IMR-90 (cell line): ENCODE results near the gene ZNF776.

Source experiments
- POLR2A ChIP-seq: IDR thresholded peaks from 2 replicates; pipeline ENCODE4 v1.6.1; 2012; ENCODE audit warnings: mild to moderate bottlenecking, low read depth, low read length
- SMC3 ChIP-seq: fragments of 150-350 bp; IDR thresholded peaks from 2 replicates; pipeline ENCODE4 v1.6.1; 2016; ENCODE audit warnings: low read depth, mild to moderate bottlenecking, antibody characterized with exemption, low read length, moderate library complexity
- TF ChIP-seq, protein P1 (sequence below): conservative IDR thresholded peaks from 2 replicates; pipeline ENCODE4 v1.5.1; 2012; ENCODE audit warnings: mild to moderate bottlenecking, low read depth, low read length, improper control_type of control experiment

DNA sequence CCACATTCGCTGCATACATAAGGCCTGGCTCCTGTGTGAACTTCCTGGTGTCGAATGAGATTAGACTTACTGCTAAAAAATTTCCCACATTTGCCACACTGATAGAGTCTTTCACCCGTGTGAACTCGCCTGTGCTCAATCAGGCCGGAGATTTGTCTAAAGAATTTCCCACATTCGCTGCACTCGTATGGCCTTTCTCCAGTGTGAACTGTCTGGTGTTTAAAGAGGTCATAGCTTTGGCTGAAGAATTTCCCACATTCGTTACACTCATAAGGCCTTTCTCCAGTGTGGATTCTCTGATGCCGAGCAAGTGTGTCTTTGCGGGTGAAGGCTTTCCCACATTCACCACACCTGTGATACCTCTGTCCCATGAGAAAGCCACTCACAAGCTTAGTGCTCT, 25.7 kb upstream of the ZNF776 start:
- TF ChIP-seq, protein P1, sequence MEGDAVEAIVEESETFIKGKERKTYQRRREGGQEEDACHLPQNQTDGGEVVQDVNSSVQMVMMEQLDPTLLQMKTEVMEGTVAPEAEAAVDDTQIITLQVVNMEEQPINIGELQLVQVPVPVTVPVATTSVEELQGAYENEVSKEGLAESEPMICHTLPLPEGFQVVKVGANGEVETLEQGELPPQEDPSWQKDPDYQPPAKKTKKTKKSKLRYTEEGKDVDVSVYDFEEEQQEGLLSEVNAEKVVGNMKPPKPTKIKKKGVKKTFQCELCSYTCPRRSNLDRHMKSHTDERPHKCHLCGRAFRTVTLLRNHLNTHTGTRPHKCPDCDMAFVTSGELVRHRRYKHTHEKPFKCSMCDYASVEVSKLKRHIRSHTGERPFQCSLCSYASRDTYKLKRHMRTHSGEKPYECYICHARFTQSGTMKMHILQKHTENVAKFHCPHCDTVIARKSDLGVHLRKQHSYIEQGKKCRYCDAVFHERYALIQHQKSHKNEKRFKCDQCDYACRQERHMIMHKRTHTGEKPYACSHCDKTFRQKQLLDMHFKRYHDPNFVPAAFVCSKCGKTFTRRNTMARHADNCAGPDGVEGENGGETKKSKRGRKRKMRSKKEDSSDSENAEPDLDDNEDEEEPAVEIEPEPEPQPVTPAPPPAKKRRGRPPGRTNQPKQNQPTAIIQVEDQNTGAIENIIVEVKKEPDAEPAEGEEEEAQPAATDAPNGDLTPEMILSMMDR: no peak
- TF ChIP-seq SMC3: no peak
- TF ChIP-seq POLR2A: no peak
